Breast epithelium (tissue), 3 donors: ENCODE data around the gene ACP4.

Experiments
- CTCF ChIP-seq, 3 donors: fragments of 450-650 bp; IDR thresholded peaks; one replicate each; pipeline ENCODE4 v1.5.1; 2016 to 2017; ENCODE audit warnings: antibody characterized with exemption in 3 of 3, mild to moderate bottlenecking in 3 of 3, moderate library complexity in 3 of 3
- POLR2A ChIP-seq: fragments of 450-650 bp; IDR thresholded peaks from one replicate; pipeline ENCODE4 v1.6.1; 2016; ENCODE audit warnings: antibody characterized with exemption, mild to moderate bottlenecking, moderate library complexity
- POLR2AphosphoS5 ChIP-seq, 3 donors: sonication (generic); formaldehyde crosslinking; IDR thresholded peaks; one replicate each; pipeline ENCODE4 v1.6.1; 2017; ENCODE audit warnings: antibody characterized with exemption in 3 of 3

GRCh38 chr19:50821248-50821612 lies 31.0 kb downstream of the ACP4 start:
- TF ChIP-seq CTCF (IDR thresholded peaks at IDR 0.05) (no peak), POLR2A (no peak), POLR2AphosphoS5 (IDR thresholded peaks at IDR 0.05) (no peak)
